Ovary (tissue), 9 donors: ENCODE measurements around the gene WWC1. TPM values are rescaled to one million over a fixed set of nuclear protein-coding genes. Genes with fewer than 3 reads are reported as not detected.
"Not testable (repeated sequence)": the region's sequence is repeated elsewhere in the genome, so short reads cannot be mapped to it uniquely, and the experiment has no call there.

Experiments used
- DNase-seq, 5 donors: peaks; one replicate each; pipeline ENCODE4 v3.0.0-alpha.2; 2019 to 2020
- H3K27ac ChIP-seq, 2 donors: fragments of 200-600 bp; one replicate each; pipeline versions ENCODE4 v1.5.1 to v1.8.0; 2019 to 2022
- H3K27me3 ChIP-seq: fragments of 200-600 bp; one replicate; pipeline ENCODE4 v1.8.0; 2022
- H3K36me3 ChIP-seq: fragments of 200-600 bp; sonication (generic); one replicate; pipeline ENCODE4 v1.5.1; 2019
- H3K4me1 ChIP-seq: one replicate; pipeline ENCODE4 v1.8.1; 2013; ENCODE audit warnings: mild to moderate bottlenecking, moderate library complexity; ENCODE audit not compliant: insufficient read depth
- H3K4me3 ChIP-seq: fragments of 200-600 bp; sonication (generic); one replicate; pipeline ENCODE4 v1.5.1; 2017
- H3K9me3 ChIP-seq, 2 donors: fragments of 200-600 bp in 1 of 2; sonication (generic) in 1 of 2; one replicate each; pipeline versions ENCODE4 v1.5.1 to v1.8.1; 2013 to 2019; ENCODE audit warnings: mild to moderate bottlenecking in 1 of 2, moderate library complexity in 1 of 2
- CTCF ChIP-seq, 3 donors: fragments of 450-650 bp in 2 of 3; fragments of 200-600 bp in 1 of 3; IDR thresholded peaks; one replicate each; pipeline versions ENCODE4 v1.5.1 to v1.8.0; 2016 to 2022; ENCODE audit warnings: antibody characterized with exemption in 3 of 3, mild to moderate bottlenecking in 1 of 3
- EP300 ChIP-seq: sonication (generic); formaldehyde crosslinking; IDR thresholded peaks from one replicate; pipeline ENCODE4 v1.6.1; 2017; ENCODE audit warnings: antibody characterized with exemption
- POLR2A ChIP-seq: fragments of 450-650 bp; IDR thresholded peaks from one replicate; pipeline ENCODE4 v1.6.1; 2017; ENCODE audit warnings: antibody characterized with exemption, mild to moderate bottlenecking, moderate library complexity
- WGBS, 3 donors: extraction: QIAGEN DNeasy Blood & Tissue Kit in 1 of 3; methylation state at CpG; one replicate each; pipeline versions ENCODE4 v1.1.5 to v1.1.7; 2013 to 2017; 5-methylcytosine and 5-hydroxymethylcytosine counted together
- intact Hi-C, 4 donors: fragments of 100-400 bp; cut with DNase I; formaldehyde crosslinking; loops; one replicate each; pipeline versions ENCODE4 v1.11.0 to v1.15.1; 2022 to 2023
- polyA plus RNA-seq, 2 donors: library from polyadenylated mRNA; stranded (reverse); fragments of 200-250 nt in 1 of 2; fragments of 350-450 nt in 1 of 2; fragmentation: Illumina TruSeq in 1 of 2; extraction: RNeasy Lipid Tissue Mini Kit (QIAGEN cat#74804) in 1 of 2; gene quantifications; one replicate each; pipeline ENCODE4 v1.2.3, GENCODE V29; 2013 to 2014
- total RNA-seq, 7 donors: library from RNA; depleted of rRNA in 2 of 7; stranded (reverse); fragments of >200 nt in 2 of 7; fragmentation: NEBNext Ultra II Directional in 3 of 7; extraction: Animal tissue kit (Norgen Biotek cat#: 25700) in 3 of 7; gene quantifications; one replicate each; pipeline versions ENCODE4 v1.1.0 to v1.2.4, GENCODE V29; 2016 to 2023
- donor health status: DM: no; HTN: no; CAD: no; lungs with moderate emphysema.
- donor health status: DM: no; HTN: no; CAD: no.
- donor health status: Bipolar disorder and iron deficiency.
- donor health status: DM: yes; HTN: yes; CAD: no.
- donor health status: DM: no; HTN: no; CAD: no.
- donor health status: DM: yes; HTN: yes; CAD: no.

WWC1 gene
- total and polyA plus RNA-seq, 9 donors = 0.58 to 60.3 (median 5.3) TPM

- 89 to 94% (median 93%) methylated on average over 4 of the region's 4 CpGs for WGBS, 3 donors
- intact Hi-C loops = no loop called here
- Histone ChIP-seq H3K36me3 (no peaks in the 10 kb centered on the region), H3K9me3 (no peaks in the 10 kb centered on the region), H3K4me1 (no peaks in the 10 kb centered on the region), H3K27me3 (no peaks in the 10 kb centered on the region), H3K4me3 (no peak overlapping the region), H3K27ac (no peak overlapping the region)
- TF ChIP-seq CTCF (IDR thresholded peaks at IDR 0.05) (no peak), EP300 (no peak), POLR2A (no peak)
- DNase-seq = no peak
Measured at GRCh38 chr5:168432903-168433302, 141.5 kb downstream of the WWC1 start.

- no peak for DNase-seq
- Histone ChIP-seq H3K9me3 (no peaks in the 10 kb centered on the region), H3K27me3 (no peaks in the 10 kb centered on the region), H3K4me3 (no peak overlapping the region), H3K27ac (no peak overlapping the region), H3K36me3 (no peaks in the 10 kb centered on the region), H3K4me1 (no peaks in the 10 kb centered on the region)
- TF ChIP-seq EP300 (no peak), POLR2A (no peak), CTCF (IDR thresholded peaks at IDR 0.05) (no peak)
- intact Hi-C loops = no loop called here
- WGBS, 3 donors = 52 to 58% (median 58%) methylated on average over 9 of the region's 9 CpGs
Measured at GRCh38 chr5:168434001-168434400, 142.6 kb downstream of the WWC1 start.

- TF ChIP-seq CTCF (IDR thresholded peaks at IDR 0.05) (no peak), EP300 (no peak), POLR2A (no peak)
- Histone ChIP-seq H3K27me3 (no peaks in the 10 kb centered on the region), H3K4me3 (no peak overlapping the region), H3K27ac (no peak overlapping the region), H3K9me3 (no peaks in the 10 kb centered on the region), H3K4me1 (no peaks in the 10 kb centered on the region), H3K36me3 (no peaks in the 10 kb centered on the region)
- no peak for DNase-seq
- intact Hi-C loops = no loop called here
- 66 to 71% (median 67%) methylated on average over 8 of the region's 8 CpGs for WGBS, 3 donors
Measured at GRCh38 chr5:168434746-168435321, 143.4 kb downstream of the WWC1 start.

- intact Hi-C loops, DNase-seq, H3K27me3 ChIP-seq, H3K36me3 ChIP-seq, H3K4me3 ChIP-seq, H3K4me1 ChIP-seq, H3K27ac ChIP-seq, H3K9me3 ChIP-seq: not testable (repeated sequence)
- 88 to 96% (median 95%) methylated on average over 4 of the region's 4 CpGs for WGBS, 3 donors
Measured at GRCh38 chr5:168435340-168435739, 143.9 kb downstream of the WWC1 start.

GRCh38 chr5:168438349-168438748 lies 146.9 kb downstream of the WWC1 start:
- H3K4me1 ChIP-seq = no peaks in the 10 kb centered on the region
- TF ChIP-seq POLR2A (no peak), EP300 (no peak), CTCF (IDR thresholded peaks at IDR 0.05) (no peak)
- H3K4me3 ChIP-seq = no peak overlapping the region
- no peak overlapping the region for H3K27ac ChIP-seq
- no peaks in the 10 kb centered on the region for H3K27me3 ChIP-seq
- intact Hi-C loops = no loop called here
- no peaks in the 10 kb centered on the region for H3K9me3 ChIP-seq
- WGBS, 3 donors = 80 to 85% (median 80%) methylated on average over 5 of the region's 5 CpGs
- DNase-seq = no peak
- H3K36me3 ChIP-seq = no peaks in the 10 kb centered on the region
